A549 (cell line): ENCODE results near the gene DHRS4L2.
"Not testable (repeated sequence)": the region's sequence is repeated elsewhere in the genome, so short reads cannot be mapped to it uniquely, and the experiment has no call there.

ENCODE experiments used
- BHLHE40 ChIP-seq: IDR thresholded peaks from 2 replicates; pipeline ENCODE4 v1.6.1; 2012; ENCODE audit warnings: low read depth, low read length, inconsistent platforms
- CTCF ChIP-seq: fragments of >200 bp; sonication (Bioruptor Twin); formaldehyde crosslinking; IDR thresholded peaks from 3 replicates; pipeline ENCODE4 v1.5.1; 2016
- EP300 ChIP-seq, 2 experiments: fragments of >200 bp; sonication (Bioruptor Twin); formaldehyde crosslinking; IDR thresholded peaks; 2 replicates in 1 of 2; 3 replicates in 1 of 2; pipeline ENCODE4 v1.6.1; 2016 to 2017
- ESRRA ChIP-seq: fragments of 150-350 bp; IDR thresholded peaks from 2 replicates; pipeline ENCODE4 v1.6.1; 2014; ENCODE audit warnings: mild to moderate bottlenecking, low read length, borderline replicate concordance
- JUN ChIP-seq, 2 experiments: fragments of >200 bp; sonication (Bioruptor Twin); formaldehyde crosslinking; IDR thresholded peaks; 2 replicates in 1 of 2; 3 replicates in 1 of 2; pipeline ENCODE4 v1.6.1; 2016 to 2017
- MAZ ChIP-seq: fragments of 150-350 bp; IDR thresholded peaks from 2 replicates; pipeline ENCODE4 v1.6.1; 2014; ENCODE audit warnings: antibody characterized with exemption, low read depth, low read length, borderline replicate concordance
- MYC ChIP-seq: IDR thresholded peaks from 2 replicates; pipeline ENCODE4 v1.6.1; 2012; ENCODE audit warnings: mild to moderate bottlenecking, inconsistent platforms, low read length, improper control_type of control experiment, borderline replicate concordance
- NFE2L2 ChIP-seq: fragments of 150-350 bp; conservative IDR thresholded peaks from 2 replicates; pipeline ENCODE4 v1.6.1; 2014; ENCODE audit warnings: low read length
- POLR2A ChIP-seq: IDR thresholded peaks from 2 replicates; pipeline ENCODE4 v1.6.1; 2012; ENCODE audit warnings: mild to moderate bottlenecking, low read length
- REST ChIP-seq: fragments of 200-600 bp; sonication (generic); IDR thresholded peaks from 2 replicates; pipeline ENCODE4 v1.6.1; 2016; ENCODE audit warnings: antibody characterized with exemption, mild to moderate bottlenecking, moderate library complexity
- RNF2 ChIP-seq: fragments of 200-600 bp; sonication (generic); IDR thresholded peaks from 2 replicates; pipeline ENCODE4 v1.6.1; 2016; ENCODE audit warnings: low read depth, mild to moderate bottlenecking, antibody characterized with exemption, moderate library complexity, borderline replicate concordance
- TP53 ChIP-seq: fragments of 250-450 bp; sonication (Bioruptor Pico); IDR thresholded peaks from 2 replicates; pipeline ENCODE4 v1.5.0; 2021; ENCODE audit warnings: mild to moderate bottlenecking, moderate library complexity
- ZSCAN20 ChIP-seq: fragments of 250-450 bp; sonication (Bioruptor Pico); IDR thresholded peaks from 2 replicates; pipeline ENCODE4 v1.8.0; 2022; ENCODE audit warnings: mild to moderate bottlenecking, moderate library complexity
- TF ChIP-seq, protein P1 (sequence below): fragments of 250-450 bp; sonication (Bioruptor Pico); IDR thresholded peaks from 2 replicates; pipeline ENCODE4 v1.5.0; 2021; ENCODE audit warnings: mild to moderate bottlenecking, moderate library complexity, borderline replicate concordance

GRCh38 chr14:23990961-23991360 is 2.2 kb downstream of the DHRS4L2 start:
- TF ChIP-seq POLR2A; CTCF; ESRRA; RNF2; ZSCAN20; MYC; JUN (IDR thresholded peaks at IDR 0.05); NFE2L2; EP300 (IDR thresholded peaks at IDR 0.05); REST; MAZ; TP53 (CRISPR knock-in tag); BHLHE40: not testable (repeated sequence)
- TF ChIP-seq, protein P1, sequence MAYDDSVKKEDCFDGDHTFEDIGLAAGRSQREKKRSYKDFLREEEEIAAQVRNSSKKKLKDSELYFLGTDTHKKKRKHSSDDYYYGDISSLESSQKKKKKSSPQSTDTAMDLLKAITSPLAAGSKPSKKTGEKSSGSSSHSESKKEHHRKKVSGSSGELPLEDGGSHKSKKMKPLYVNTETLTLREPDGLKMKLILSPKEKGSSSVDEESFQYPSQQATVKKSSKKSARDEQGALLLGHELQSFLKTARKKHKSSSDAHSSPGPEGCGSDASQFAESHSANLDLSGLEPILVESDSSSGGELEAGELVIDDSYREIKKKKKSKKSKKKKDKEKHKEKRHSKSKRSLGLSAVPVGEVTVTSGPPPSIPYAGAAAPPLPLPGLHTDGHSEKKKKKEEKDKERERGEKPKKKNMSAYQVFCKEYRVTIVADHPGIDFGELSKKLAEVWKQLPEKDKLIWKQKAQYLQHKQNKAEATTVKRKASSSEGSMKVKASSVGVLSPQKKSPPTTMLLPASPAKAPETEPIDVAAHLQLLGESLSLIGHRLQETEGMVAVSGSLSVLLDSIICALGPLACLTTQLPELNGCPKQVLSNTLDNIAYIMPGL (CRISPR knock-in tag) = not testable (repeated sequence)
